Naive thymus-derived CD8-positive, alpha-beta T cell (primary cell): ENCODE results near the gene AP1S1. TPM values are rescaled to one million over a fixed set of nuclear protein-coding genes. Genes with fewer than 3 reads are reported as not detected.
"Not testable (repeated sequence)": the region's sequence is repeated elsewhere in the genome, so short reads cannot be mapped to it uniquely, and the experiment has no call there.

ENCODE experiments used
- ATAC-seq, 2 donors: fragments of 150-1000 bp; cut with Tn5 transposase in 1 of 2; sonication (Bioruptor Pico), chemical (Tn5 transposase) in 1 of 2; 1 replicate in 1 of 2; 2 replicates in 1 of 2; pipeline ENCODE4 v1.10.0; 2021; ENCODE audit warnings: mild to moderate bottlenecking in 2 of 2, moderate library complexity in 2 of 2
- POLR2A ChIA-PET: fragments of 350-600 bp; sonication (Branson Sonifier 250); formaldehyde crosslinking; loops from one replicate; lab custom pipeline; 2021; ENCODE audit warnings: antibody characterized with exemption; lab: Charles Lee
- DNase-seq, 10 donors: peaks; one replicate each; pipeline versions ENCODE4 v3.0.0 to v3.0.0-alpha.2; 2020 to 2022
- H3K27ac Mint-ChIP-seq, 10 donors: one replicate each; pipeline ENCODE4 v1.8.0; 2020 to 2022; ENCODE audit warnings: mild to moderate bottlenecking in 10 of 10, mixed read lengths in 10 of 10, moderate library complexity in 4 of 10, inconsistent platforms in 1 of 10
- H3K27me3 Mint-ChIP-seq, 5 donors: one replicate each; pipeline ENCODE4 v1.8.0; 2021 to 2022; ENCODE audit warnings: mixed read lengths in 5 of 5
- H3K36me3 Mint-ChIP-seq, 3 donors: one replicate each; pipeline ENCODE4 v1.8.0; 2020 to 2022; ENCODE audit warnings: mixed read lengths in 3 of 3, mild to moderate bottlenecking in 2 of 3, inconsistent platforms in 1 of 3
- H3K4me1 Mint-ChIP-seq, 4 donors: one replicate each; pipeline ENCODE4 v1.8.0; 2021 to 2022; ENCODE audit warnings: mixed read lengths in 4 of 4
- H3K4me3 Mint-ChIP-seq, 10 donors: one replicate each; pipeline ENCODE4 v1.8.0; 2020 to 2022; ENCODE audit warnings: mild to moderate bottlenecking in 10 of 10, mixed read lengths in 10 of 10, moderate library complexity in 6 of 10, inconsistent platforms in 1 of 10
- H3K9me3 Mint-ChIP-seq, 9 donors: one replicate each; pipeline ENCODE4 v1.8.0; 2020 to 2022; ENCODE audit warnings: mixed read lengths in 9 of 9, mild to moderate bottlenecking in 3 of 9, inconsistent platforms in 1 of 9, moderate library complexity in 1 of 9
- polyA plus RNA-seq, 3 donors: library from polyadenylated mRNA; unstranded; fragments of 300-500 nt; fragmentation: Illumina TruSeq; gene quantifications; one replicate each; pipeline ENCODE4 v1.2.3, GENCODE V29; 2021
- total RNA-seq, 8 experiments: library from RNA in 2 of 8; stranded (reverse) in 2 of 8; gene quantifications; one replicate each; pipeline ENCODE4 v1.2.3 and lab custom pipeline; 2021 to 2026

Gene AP1S1
- total RNA-seq (1 to 10 TPM; 8.0 to 9.9 TPM), polyA plus RNA-seq (1 to 10 TPM; 3.3 to 4.6 (median 3.8) TPM), total RNA-seq (lab: John Stamatoyannopoulos, UW) (2.2 to 11.5 (median 7.7) reads per million in 6 experiments)

DNA sequence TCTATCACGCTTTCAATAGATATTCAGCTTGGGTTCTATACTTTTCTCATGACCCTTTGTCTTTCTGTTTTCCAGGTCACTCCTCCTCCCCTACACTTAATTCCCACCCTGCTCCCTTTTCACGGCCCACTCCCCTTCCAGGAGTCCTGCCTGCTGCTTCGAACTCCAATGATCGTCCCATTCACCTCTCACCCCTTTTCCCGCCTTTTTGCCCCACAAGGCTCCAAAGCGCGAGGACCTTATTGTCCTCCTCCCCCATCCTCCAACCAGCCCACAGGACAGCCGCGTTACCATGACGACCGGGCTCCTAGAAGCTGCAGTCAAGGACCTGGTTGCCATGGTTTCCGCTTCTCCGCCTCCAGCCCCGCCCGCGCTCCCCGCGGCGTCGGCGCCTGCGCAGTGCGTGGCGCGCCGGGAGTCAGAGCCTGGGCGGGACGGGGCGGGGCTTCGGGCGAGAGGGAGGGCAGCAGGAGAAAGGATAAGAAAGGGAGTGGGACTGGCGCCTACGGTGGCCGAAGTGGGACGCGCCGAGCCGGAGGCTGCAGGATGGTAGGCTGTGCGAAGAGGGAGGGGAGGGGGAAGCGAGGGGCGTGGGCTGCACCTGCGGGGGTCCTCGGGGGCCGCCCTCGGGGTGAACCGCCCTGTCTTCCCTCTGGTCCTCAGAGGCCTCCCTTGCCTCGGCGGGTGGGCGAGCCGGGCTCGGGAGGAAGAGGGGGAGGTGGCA, at the start of gene AP1S1:
TSS of gene AP1S1 (plus strand) at position 508 of the 724 bp plus-strand sequence. CDS start at position 547, 39 bp downstream.
- POLR2A ChIA-PET = no interaction called here

DNA sequence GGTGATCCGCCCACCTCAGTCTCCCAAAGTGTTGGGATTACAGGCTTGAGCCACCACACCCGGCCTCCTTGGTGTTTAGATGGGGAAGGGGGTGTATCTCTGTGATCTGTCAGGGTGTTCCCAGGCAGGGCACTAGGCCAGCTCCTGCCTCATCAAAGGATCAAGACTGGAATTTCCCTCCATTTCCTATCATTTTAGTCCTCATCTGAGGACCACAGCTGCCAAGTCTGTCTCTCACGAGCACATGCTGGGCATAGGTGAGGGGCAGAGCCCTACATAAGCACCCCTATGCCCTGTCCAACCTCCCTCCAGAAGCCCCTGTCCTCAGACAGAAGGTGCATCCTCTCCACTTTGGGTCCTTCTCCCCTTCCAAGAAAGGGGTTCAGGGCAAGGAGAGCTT, 49.5 kb upstream of the AP1S1 start:
- DNase-seq (no peak), ATAC-seq (no peak)
- Mint-ChIP-seq H3K9me3 (no peaks in the 10 kb centered on the region), H3K36me3 (no peaks in the 10 kb centered on the region), H3K4me1 (peaks cover 2 to 14% (median 7%) of the 10 kb centered on the region in 4 donors), H3K4me3 (no peak overlapping the region), H3K27ac (no peak overlapping the region), H3K27me3 (peaks cover 13 to 72% (median 20%) of the 10 kb centered on the region in 5 donors)
- POLR2A ChIA-PET = no interaction called here

More for the DNA sequence above, at the start of gene AP1S1:
- Mint-ChIP-seq H3K27me3 (peaks cover 3 to 11% (median 8%) of the 10 kb centered on the region in 5 donors), H3K9me3 (no peaks in the 10 kb centered on the region), H3K36me3 (peaks cover 0 to 16% (median 6%) of the 10 kb centered on the region in 3 donors), H3K4me3 (peak within 1 kb of the TSS; percentile 72 to 90 (median 86)), H3K4me1 (peaks cover 10 to 16% (median 13%) of the 10 kb centered on the region in 4 donors), H3K27ac (peak within 1 kb of the TSS; percentile 11 to 94 (median 90))
- peak; percentile 79 to 97 (median 89) for DNase-seq
- peak; percentile 84 to 91 for ATAC-seq

DNA sequence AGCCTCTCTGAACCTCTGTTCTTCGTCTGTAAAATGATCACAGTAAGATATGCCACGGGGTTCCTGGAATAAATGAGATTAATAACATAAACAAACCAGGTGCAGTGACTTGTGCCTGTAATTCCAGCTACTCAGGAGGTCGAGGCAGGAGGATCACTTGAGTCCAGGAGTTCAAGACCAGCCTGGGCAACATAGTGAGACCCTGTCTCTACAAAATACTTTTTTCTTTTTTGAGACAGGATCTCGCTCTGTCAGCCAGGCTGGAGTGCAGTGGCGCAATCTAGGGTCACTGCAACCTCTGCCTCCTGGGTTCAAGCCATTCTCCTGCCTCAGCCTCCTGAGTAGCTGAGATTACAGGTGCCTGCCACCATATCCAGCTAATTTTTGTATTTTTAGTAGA, 49.0 kb upstream of the AP1S1 start:
- POLR2A ChIA-PET, DNase-seq, H3K36me3 Mint-ChIP-seq, H3K9me3 Mint-ChIP-seq, ATAC-seq, H3K4me3 Mint-ChIP-seq, H3K27ac Mint-ChIP-seq: not testable (repeated sequence)
- peaks cover 13 to 72% (median 20%) of the 10 kb centered on the region in 5 donors for H3K27me3 Mint-ChIP-seq
- peaks cover 2 to 10% (median 5%) of the 10 kb centered on the region in 4 donors for H3K4me1 Mint-ChIP-seq

DNA sequence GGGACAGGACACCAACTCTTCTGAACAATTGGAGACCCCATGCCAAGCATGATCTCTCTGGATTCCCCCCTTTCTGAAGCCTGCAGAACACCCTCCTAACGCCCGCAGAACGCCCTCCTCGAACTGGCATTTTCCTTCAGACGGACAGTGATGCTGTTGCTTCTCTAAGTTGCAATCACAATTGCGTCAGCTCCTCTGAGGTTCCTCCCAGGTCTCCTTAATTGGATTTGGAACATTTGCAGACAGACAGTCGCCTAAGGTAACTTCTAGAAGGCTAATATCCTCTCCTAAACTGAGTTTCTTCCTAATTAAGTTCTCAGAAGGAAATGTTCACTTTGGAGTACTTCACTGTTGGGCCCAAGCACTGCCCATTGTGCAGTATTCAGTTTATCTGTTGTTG, 47.9 kb upstream of the AP1S1 start:
- DNase-seq (no peak), ATAC-seq (no peak)
- Mint-ChIP-seq H3K36me3 (no peaks in the 10 kb centered on the region), H3K27ac (no peak overlapping the region), H3K9me3 (no peaks in the 10 kb centered on the region), H3K4me3 (no peak overlapping the region), H3K27me3 (peaks cover 13 to 67% (median 20%) of the 10 kb centered on the region in 5 donors), H3K4me1 (peaks cover 0 to 3% (median 0%) of the 10 kb centered on the region in 4 donors)
- POLR2A ChIA-PET = no interaction called here

DNA sequence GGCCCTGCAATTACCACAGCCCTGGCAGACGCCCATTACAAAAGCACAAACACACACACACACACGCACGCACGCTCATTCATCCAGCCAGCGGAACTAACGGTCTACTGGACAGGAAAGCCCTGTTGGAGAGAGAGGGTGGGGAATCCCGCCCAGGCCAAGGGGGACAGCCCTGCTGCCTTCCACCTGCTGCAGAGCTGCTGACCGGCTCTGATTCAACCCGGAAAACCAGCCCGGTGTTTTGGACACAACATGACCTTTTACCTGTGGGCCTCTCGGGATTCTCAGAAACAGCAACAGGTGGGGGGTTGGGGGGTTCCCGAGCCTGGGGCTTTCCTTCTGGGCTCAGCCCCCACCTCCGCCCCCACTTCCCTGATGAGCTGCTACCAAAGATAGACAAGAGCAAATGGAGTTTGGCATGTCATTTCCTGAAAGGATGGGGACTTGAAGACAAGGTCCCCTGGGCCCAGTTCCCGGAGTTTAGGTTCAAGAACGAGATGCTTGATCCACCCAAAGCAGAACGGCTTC, 45.9 kb upstream of the AP1S1 start:
- no peak for ATAC-seq
- H3K27me3 Mint-ChIP-seq = peaks cover 13 to 52% (median 16%) of the 10 kb centered on the region in 5 donors
- no peak for DNase-seq
- no peak overlapping the region for H3K4me3 Mint-ChIP-seq
- no peaks in the 10 kb centered on the region for H3K9me3 Mint-ChIP-seq
- H3K27ac Mint-ChIP-seq = peak overlapping the region in 1 of 10 donors; percentile 88
- H3K36me3 Mint-ChIP-seq = no peaks in the 10 kb centered on the region
- H3K4me1 Mint-ChIP-seq = no peaks in the 10 kb centered on the region
- POLR2A ChIA-PET = no interaction called here

DNA sequence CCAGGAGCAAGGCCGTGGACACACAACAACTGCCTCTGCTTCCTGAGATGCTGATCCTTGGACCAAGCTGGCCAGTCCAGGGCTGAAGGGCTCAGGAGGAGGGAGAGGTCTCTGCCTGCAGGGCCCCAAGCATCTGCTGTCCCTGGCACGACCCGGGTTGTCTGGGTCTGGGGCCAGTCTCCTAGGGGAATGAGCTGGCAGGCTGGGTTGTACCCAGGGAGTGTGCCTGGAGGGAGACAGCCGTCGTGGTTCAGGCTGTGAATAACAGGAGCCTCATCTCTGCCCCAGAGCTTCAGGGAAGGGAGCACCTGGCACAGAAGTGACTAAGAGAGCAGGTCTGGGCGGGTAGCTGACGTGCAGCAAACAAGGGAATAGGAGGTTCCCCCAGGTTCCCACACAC, 45.3 kb upstream of the AP1S1 start:
- Mint-ChIP-seq H3K9me3 (no peaks in the 10 kb centered on the region), H3K27me3 (peaks cover 13 to 46% (median 16%) of the 10 kb centered on the region in 5 donors), H3K27ac (no peak overlapping the region), H3K36me3 (no peaks in the 10 kb centered on the region), H3K4me3 (no peak overlapping the region), H3K4me1 (no peaks in the 10 kb centered on the region)
- no peak for ATAC-seq
- DNase-seq = no peak
- POLR2A ChIA-PET = no interaction called here

DNA sequence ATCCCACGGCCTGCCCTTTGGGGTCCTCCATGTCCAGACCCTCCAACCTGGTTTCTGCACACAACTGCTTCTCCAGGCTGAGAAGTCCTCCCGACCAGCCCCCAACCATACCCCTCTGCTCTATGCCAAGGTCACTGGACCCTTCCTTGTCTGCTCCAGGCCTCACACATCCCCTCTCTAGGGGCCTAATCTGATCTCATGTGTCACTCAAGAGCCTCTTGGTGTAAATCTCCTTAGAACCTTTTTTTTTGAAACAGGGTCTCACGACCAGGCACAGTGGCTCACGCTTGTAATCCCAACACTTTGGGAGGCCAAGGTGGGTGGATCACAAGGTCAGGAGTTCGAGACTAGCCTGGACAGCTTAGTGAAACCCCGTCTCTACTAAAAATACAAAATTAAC, 44.9 kb upstream of the AP1S1 start:
- ATAC-seq (no peak), DNase-seq (no peak)
- no peaks in the 10 kb centered on the region for H3K36me3 Mint-ChIP-seq
- no peaks in the 10 kb centered on the region for H3K9me3 Mint-ChIP-seq
- H3K4me1 Mint-ChIP-seq = no peaks in the 10 kb centered on the region
- peak overlapping the region in 1 of 10 donors; percentile 57 for H3K27ac Mint-ChIP-seq
- H3K4me3 Mint-ChIP-seq = no peak overlapping the region
- H3K27me3 Mint-ChIP-seq = peaks cover 11 to 42% (median 14%) of the 10 kb centered on the region in 5 donors
- POLR2A ChIA-PET = interaction anchor here (0.5 kb wide), 1 partner anchor 14 kb away, joined by 3 read pairs; no protein-coding TSS in a partner anchor

DNA sequence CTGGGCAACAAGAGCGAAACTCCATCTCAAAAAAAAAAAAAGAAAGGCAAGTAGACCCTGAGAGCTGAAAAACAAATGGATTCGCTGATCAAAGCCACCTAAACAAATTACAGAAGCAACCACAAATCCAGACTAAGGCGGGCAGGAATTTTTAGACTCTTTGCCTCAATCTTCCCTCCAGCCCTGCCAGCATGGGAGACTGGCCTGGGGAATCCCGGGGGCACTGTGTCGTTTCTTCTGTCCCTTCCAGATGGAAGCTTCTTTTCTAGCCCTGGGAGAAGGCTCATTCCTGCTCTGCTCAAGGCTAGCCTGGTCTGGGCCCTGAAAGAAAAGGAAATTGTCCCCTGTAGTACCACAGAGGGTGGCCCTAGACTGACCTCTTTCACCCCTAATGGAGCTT, 43.0 kb upstream of the AP1S1 start:
- peaks cover 7 to 26% (median 9%) of the 10 kb centered on the region in 5 donors for H3K27me3 Mint-ChIP-seq
- DNase-seq (no peak), ATAC-seq (no peak)
- no peak overlapping the region for H3K4me3 Mint-ChIP-seq
- H3K36me3 Mint-ChIP-seq = no peaks in the 10 kb centered on the region
- H3K27ac Mint-ChIP-seq = no peak overlapping the region
- no peaks in the 10 kb centered on the region for H3K4me1 Mint-ChIP-seq
- POLR2A ChIA-PET = no interaction called here
- H3K9me3 Mint-ChIP-seq = no peaks in the 10 kb centered on the region

DNA sequence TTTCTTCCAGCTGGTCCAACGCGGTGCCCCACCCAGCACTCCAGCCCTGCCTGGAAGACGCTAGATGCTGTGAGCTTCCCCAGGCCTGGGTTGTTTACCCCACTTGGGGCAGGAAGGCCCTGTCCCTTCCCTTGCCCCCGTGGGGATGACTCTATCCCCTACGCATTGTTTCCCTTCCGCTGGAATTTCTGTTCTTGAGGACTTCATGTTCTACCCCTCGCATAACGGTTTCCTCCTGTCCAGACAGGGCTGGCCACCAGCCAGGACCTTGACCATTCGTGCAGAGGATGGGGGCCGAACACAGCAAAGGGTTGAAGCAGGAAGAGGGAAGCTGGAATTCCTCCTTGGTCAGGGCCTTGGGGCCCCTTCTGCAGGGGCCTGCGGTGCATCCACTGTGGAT, 42.0 kb upstream of the AP1S1 start:
- Mint-ChIP-seq H3K4me3 (no peak overlapping the region), H3K9me3 (no peaks in the 10 kb centered on the region), H3K36me3 (no peaks in the 10 kb centered on the region), H3K4me1 (no peaks in the 10 kb centered on the region), H3K27ac (no peak overlapping the region), H3K27me3 (peaks cover 6 to 18% (median 6%) of the 10 kb centered on the region in 5 donors)
- DNase-seq = no peak
- ATAC-seq = no peak
- POLR2A ChIA-PET = no interaction called here

DNA sequence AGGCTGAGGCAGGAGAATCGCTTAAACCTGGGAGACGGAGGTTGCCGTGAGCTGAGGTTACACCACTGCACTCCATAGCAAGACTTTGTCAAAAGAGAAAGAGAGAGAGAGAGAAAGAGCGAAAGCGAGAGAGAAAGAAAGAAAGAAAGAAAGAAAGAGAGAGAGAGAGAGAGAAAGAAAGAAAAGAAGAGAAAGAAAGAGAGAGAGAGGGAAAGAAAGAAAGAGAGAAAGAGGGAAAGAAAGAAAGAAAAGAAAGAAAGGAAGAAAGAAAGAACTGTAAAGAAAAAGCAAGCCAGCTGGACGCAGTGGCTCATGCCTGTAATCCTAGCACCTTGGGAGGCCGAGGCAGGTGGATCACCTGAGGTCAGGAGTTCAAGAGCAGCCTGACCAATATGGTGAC, 41.1 kb upstream of the AP1S1 start:
- peaks cover 0 to 11% (median 1%) of the 10 kb centered on the region in 5 donors for H3K27me3 Mint-ChIP-seq
- H3K9me3 Mint-ChIP-seq, H3K4me3 Mint-ChIP-seq, H3K36me3 Mint-ChIP-seq, POLR2A ChIA-PET, H3K4me1 Mint-ChIP-seq, DNase-seq, ATAC-seq: not testable (repeated sequence)
- H3K27ac Mint-ChIP-seq = peak overlapping the region in 1 of 10 donors; percentile 0

DNA sequence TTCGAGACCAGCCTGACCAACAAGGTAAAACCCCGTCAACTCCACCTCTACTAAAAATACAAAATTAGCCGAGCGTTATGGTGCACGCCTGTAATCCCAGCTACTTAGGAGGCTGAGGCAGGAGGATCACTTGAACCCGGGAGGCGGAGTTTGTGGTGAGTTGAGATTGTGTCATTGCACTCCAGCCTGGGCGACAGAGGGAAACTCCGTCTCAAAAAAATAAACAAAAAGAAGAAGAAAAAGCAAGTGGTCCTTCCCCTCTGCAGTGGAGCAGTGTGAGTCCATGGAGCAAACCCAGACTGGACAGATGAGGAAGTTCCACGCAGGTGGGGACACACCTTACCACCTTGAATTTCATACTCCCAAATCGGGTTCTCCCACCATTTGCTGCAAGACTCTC, 40.4 kb upstream of the AP1S1 start:
- Mint-ChIP-seq H3K4me3 (no peak overlapping the region), H3K36me3 (no peaks in the 10 kb centered on the region), H3K9me3 (no peaks in the 10 kb centered on the region), H3K4me1 (no peaks in the 10 kb centered on the region), H3K27me3 (peaks cover 0 to 7% (median 0%) of the 10 kb centered on the region in 5 donors), H3K27ac (no peak overlapping the region)
- DNase-seq (no peak), ATAC-seq (no peak)
- POLR2A ChIA-PET = no interaction called here

DNA sequence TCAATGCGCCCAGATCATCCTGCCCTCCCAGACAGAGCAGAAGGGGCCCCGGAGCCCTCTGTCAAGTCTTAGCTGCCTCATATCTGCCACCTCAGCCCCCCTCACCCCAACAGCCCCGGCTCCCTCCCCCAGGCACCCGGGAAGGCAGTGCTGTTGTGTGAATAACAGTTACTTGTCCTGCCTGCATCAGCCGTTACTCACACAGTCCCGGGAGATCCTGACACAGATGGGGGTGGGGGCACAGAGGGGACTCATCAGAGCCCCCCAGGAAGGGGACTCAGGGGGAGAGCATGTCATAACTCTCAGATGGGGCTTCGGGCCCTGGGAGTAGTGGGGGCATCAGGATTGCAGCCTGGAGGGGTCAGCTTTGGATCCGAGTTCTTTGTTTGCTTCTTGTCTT, 39.8 kb upstream of the AP1S1 start:
- Mint-ChIP-seq H3K36me3 (no peaks in the 10 kb centered on the region), H3K4me1 (no peaks in the 10 kb centered on the region), H3K4me3 (no peak overlapping the region), H3K27ac (peak overlapping the region in 1 of 10 donors; percentile 24), H3K27me3 (peaks cover 0 to 4% (median 1%) of the 10 kb centered on the region in 5 donors), H3K9me3 (no peaks in the 10 kb centered on the region)
- ATAC-seq (no peak), DNase-seq (no peak)
- POLR2A ChIA-PET = no interaction called here

DNA sequence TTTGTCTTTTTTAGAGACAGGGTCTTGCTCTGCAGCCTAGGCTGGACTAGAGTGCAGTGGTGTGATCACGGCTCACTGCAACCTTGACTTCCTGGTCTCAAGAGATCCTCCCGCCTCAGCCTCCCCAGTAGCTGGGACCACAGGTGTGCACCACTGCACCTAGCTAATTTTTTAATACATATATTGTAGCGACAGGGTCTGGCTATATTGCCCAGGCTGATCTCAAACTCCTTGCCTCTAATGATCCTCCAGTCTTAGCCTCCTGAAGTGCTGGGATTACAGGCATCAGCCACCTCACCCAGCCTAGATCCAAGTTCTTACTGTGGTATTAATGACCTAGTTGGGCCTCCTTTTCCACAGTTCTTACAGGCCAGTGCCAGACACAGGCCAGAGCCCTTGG, 39.1 kb upstream of the AP1S1 start:
- ATAC-seq = no peak
- POLR2A ChIA-PET = no interaction called here

More for the DNA sequence above, 39.1 kb upstream of the AP1S1 start:
- Mint-ChIP-seq H3K4me3 (no peak overlapping the region), H3K27me3 (peaks cover 0 to 11% (median 0%) of the 10 kb centered on the region in 5 donors), H3K9me3 (no peaks in the 10 kb centered on the region), H3K4me1 (peaks cover 0 to 2% (median 0%) of the 10 kb centered on the region in 4 donors), H3K27ac (no peak overlapping the region), H3K36me3 (no peaks in the 10 kb centered on the region)
- no peak for DNase-seq
